Rectal smooth muscle tissue (tissue), 1 donor: ENCODE data around the gene ELMOD1.

ENCODE experiments used
- H3K27ac ChIP-seq: one replicate; pipeline ENCODE4 v1.7.0; 2013; ENCODE audit warnings: low read depth, low read length, inconsistent platforms
- H3K27me3 ChIP-seq: one replicate; pipeline ENCODE4 v1.7.0; 2013; ENCODE audit warnings: low read length; ENCODE audit not compliant: control insufficient read depth, insufficient read depth
- H3K36me3 ChIP-seq: one replicate; pipeline ENCODE4 v1.7.0; 2013; ENCODE audit warnings: low read length; ENCODE audit not compliant: control insufficient read depth, insufficient read depth
- H3K4me1 ChIP-seq: one replicate; pipeline ENCODE4 v1.7.0; 2013; ENCODE audit warnings: low read length; ENCODE audit not compliant: control insufficient read depth, insufficient read depth
- H3K4me3 ChIP-seq: one replicate; pipeline ENCODE4 v1.7.0; 2013; ENCODE audit warnings: low read length
- H3K9ac ChIP-seq: one replicate; pipeline ENCODE4 v1.7.0; 2013; ENCODE audit warnings: low read length

Gene ELMOD1

DNA sequence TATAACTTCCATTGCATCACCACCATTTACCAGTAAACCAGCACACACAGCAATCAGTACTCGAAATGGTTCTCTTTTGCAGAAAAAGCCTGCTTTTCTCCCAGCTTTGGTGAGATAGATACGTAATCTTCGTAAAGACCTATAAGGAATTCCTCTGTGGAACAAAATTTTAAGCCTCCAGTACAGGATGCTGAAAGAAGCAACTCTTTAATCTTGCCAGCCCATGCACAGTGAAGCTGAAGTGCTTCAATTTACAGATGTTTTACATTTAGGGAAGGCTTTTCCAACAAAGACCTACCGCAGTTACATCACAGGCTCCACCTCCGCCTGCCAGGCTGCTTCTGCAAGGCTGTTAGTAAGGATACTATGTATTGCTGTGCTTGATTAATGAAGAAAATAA is 1.9 kb downstream of the ELMOD1 start:
- no peaks in the 10 kb centered on the region for H3K36me3 ChIP-seq
- H3K27ac ChIP-seq = no peak overlapping the region
- H3K4me1 ChIP-seq = peaks cover 3% of the 10 kb centered on the region
- H3K4me3 ChIP-seq = no peak overlapping the region
- peaks cover 12% of the 10 kb centered on the region for H3K27me3 ChIP-seq
- no peak overlapping the region for H3K9ac ChIP-seq

DNA sequence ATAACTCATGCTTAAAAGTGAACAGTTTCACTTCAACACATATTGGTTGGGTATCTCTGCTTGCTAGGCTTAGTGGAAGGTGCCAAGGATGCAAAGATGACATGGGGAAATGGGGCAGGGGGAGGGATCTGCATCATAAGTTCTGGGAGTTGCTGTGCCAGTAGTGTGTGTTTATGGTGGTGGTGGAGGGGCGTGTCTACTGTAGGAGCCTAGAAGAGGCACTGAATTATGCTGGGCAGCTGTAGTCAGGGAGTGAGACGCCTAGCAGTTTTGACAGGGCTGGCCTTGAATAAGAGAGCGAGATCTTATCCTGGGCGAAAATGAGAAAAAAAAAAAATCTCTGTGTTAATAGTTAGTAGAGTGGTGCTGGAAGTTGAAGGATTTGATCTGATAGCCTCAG is 3.0 kb downstream of the ELMOD1 start:
- Histone ChIP-seq H3K27me3 (peaks cover 12% of the 10 kb centered on the region), H3K36me3 (no peaks in the 10 kb centered on the region), H3K27ac (no peak overlapping the region), H3K4me1 (peaks cover 3% of the 10 kb centered on the region), H3K9ac (no peak overlapping the region), H3K4me3 (no peak overlapping the region)

DNA sequence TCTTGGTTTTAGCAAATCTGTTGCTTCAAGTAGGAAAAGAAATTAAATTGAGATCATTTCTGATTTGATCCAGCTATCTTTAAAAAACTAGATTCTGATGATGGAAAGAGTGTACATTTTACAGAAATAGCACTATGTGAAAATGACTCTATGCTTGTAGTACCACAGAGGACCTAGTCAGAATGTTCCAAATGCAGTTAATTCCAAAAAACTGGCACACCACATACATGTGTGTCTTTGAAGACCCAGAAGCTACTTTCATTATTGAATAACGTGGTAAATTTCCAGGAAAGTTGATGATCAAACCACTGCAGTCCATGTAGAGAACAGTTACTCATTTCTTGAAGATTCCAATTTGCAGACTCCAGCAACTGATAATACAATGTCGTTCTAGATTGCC is 3.8 kb downstream of the ELMOD1 start:
- Histone ChIP-seq H3K27ac (no peak overlapping the region), H3K4me3 (no peak overlapping the region), H3K36me3 (no peaks in the 10 kb centered on the region), H3K9ac (no peak overlapping the region), H3K4me1 (peaks cover 3% of the 10 kb centered on the region), H3K27me3 (peaks cover 12% of the 10 kb centered on the region)

DNA sequence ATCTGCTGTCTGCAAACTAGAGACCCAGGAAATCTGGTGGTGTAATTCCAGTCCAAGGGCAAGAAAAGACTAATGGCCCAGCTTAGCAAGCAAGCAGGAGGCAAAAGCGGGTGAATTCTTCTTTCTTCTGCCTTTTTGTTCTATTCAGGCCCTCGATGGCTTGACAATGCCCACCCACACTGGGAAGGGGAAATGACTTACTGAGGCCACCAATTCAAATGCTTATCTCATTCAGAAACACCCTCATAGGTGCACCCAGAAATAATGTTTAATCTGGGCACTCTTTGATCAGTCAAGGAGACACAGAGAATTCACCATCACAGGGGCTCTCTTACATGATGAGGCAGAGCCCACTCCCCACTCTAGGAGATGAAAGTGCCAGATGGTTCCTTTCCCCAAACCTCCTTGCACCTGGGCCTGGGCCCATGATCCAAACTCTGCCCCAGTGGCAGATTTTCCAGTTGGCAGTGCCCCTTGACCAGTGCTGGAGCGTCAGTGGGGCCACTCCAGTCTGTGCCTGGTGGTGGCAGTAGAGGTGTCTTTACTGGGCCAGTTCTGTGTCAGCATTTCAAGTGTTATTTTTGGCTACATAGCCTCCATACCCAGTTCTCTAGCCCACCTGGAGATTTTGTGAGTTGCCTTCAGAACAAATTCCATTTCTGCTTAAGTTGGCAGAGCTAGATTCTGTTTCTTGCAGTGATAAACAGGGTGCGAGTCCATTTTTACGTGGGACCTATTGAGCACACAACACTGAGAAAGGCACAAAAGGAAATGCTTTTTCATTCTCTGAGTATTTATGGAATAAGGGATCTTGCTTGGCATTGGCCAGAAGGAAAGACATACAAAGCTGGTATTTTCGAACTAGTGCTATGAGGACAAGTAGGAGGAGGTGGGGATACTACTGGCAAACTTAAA is 7.5 kb downstream of the ELMOD1 start:
- Histone ChIP-seq H3K4me1 (no peaks in the 10 kb centered on the region), H3K9ac (no peak overlapping the region), H3K36me3 (no peaks in the 10 kb centered on the region), H3K4me3 (no peak overlapping the region), H3K27ac (no peak overlapping the region), H3K27me3 (peaks cover 8% of the 10 kb centered on the region)

DNA sequence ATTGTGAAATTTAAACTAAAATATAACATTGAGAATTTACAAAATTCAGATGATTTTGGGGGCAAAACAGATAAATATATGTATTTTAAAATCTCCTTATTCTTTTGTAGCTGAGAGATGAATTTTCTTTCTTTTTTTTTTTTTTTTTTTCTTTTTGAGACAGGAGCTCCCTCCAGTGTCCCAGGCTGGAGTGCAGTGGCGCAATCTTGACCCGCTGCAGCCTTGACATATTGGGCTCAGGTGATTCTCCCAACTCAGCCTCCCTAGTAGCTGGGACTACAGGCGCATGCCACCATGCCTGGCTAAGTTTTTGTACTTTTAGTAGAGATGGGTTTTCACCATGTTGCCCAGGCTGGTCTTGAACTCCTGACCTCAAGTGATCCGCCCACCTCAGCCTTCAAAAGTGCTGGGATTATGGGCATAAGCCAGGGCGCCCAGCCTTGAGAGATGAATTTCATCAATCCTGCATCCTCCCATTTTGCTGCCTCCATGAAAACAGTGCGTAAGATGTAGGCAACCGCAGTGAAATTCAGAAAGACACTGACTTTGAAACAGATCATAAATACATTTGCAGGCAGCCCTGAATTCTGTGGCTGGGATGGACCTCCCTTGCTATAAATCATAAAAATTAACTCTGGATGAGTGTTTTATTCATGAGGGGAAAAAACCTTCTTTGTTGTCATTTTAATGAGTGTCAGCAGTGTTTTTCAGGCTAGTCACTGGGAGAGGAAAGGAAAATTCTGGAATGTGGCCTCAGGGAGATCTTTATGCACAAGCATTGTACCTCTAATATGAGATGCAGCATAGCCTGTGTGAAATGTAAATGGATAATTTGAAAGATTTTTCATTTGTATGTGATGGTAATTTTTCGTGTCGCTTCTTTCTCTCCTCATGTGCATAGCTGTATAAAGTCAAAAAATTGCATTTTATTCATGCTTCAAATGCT is 14.4 kb downstream of the ELMOD1 start:
- Histone ChIP-seq H3K27me3 (peaks cover 2% of the 10 kb centered on the region), H3K4me1 (no peaks in the 10 kb centered on the region), H3K4me3 (no peak overlapping the region), H3K36me3 (no peaks in the 10 kb centered on the region), H3K9ac (no peak overlapping the region), H3K27ac (no peak overlapping the region)

DNA sequence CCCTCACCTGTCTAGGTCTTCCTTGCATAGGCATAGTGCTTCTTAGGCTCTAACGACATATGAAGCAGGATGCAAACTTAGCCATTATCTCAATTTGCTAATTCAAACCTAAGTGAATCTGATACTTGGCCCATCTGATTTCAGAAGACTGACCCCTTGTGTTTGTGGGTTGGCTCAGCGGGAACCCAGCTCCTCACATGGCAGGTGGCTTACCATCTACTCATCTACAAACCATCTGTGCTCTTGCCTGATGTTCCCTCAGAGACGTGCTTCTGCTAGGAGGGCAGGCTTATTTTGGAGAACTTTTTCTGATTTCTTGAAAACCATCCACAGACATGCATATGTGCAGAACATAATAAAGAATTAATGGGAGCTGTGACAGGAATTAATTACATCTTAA is 15.2 kb downstream of the ELMOD1 start:
- H3K4me3 ChIP-seq = no peak overlapping the region
- no peaks in the 10 kb centered on the region for H3K36me3 ChIP-seq
- no peak overlapping the region for H3K9ac ChIP-seq
- no peak overlapping the region for H3K27ac ChIP-seq
- H3K4me1 ChIP-seq = no peaks in the 10 kb centered on the region
- H3K27me3 ChIP-seq = peaks cover 2% of the 10 kb centered on the region

DNA sequence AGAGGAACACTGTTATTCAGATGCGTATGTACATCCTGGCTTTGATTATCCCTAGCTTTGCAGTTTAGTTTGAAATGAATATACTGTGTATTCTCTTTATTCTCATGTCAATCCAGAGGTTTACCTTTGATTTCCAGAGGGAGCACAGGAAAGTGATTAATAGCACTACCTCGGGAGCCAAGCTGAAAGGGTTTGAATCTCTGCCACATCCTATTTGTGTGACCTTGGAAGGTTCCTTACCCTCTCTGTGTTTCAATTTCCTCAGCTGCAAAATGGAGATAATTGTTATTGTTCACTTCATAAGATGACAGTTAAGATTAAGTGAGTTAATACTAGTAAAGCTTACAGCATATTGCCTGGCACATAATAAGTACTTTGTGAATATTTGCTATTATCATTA is 17.9 kb downstream of the ELMOD1 start:
- H3K4me3 ChIP-seq = no peak overlapping the region
- no peak overlapping the region for H3K27ac ChIP-seq
- no peaks in the 10 kb centered on the region for H3K27me3 ChIP-seq
- no peaks in the 10 kb centered on the region for H3K4me1 ChIP-seq
- H3K9ac ChIP-seq = no peak overlapping the region
- no peaks in the 10 kb centered on the region for H3K36me3 ChIP-seq

DNA sequence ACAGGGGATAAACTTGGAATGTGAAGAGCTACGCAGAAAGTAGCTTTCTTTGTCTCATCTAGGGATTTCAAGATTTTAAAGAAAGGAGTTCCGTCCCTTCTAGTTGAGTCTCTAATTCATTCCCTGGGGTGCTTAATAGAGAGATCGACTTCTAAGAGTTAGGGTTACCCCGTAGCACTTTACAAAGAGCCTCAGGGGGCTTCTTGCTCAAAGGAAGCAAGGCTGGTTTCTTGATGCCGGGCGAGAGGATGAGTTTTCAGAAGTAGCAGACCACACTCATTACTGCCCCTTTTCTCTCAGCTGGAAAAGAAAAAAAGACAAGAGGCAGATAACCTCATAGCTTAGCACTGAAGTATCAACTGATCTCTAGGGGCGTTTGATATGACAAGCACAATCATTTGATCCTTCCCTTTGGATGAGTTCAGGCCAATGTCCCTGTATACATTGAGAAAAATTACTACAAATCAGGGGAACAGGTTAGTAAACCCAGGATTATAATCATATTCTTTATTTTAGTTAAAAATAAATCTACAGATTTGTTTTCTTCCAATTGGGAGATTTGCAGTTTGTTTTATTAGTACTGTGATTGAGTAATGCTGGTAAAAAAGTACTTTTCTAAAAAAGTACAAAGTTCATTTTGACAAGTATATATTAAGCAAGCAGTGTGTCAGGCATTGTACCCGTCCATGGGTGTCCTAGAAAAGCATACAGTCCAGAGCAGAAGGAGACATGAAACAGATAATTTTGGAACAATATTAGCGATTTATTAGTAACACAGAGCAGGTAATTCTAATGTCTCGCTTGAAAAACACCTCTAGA is 18.7 kb downstream of the ELMOD1 start:
- Histone ChIP-seq H3K36me3 (no peaks in the 10 kb centered on the region), H3K4me3 (no peak overlapping the region), H3K4me1 (no peaks in the 10 kb centered on the region), H3K9ac (no peak overlapping the region), H3K27ac (no peak overlapping the region), H3K27me3 (no peaks in the 10 kb centered on the region)

DNA sequence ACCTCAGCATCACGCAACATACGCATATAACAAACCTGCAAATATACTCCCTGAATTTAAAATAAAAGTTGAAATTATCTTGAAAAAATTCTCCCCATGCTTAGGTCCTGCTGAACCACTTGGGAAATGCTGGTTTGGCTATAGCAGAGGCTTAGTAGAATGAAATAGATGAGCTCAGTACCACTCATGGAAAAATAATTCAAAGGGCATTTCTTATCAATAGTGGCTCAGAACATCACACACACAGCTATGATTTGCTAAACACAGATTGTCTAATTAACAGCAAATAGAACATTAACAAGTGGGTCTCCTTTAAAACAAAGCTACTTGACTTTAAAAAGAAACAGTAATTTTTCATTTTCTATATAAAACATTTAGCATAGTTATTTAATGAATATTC is 21.5 kb downstream of the ELMOD1 start:
- H3K4me1 ChIP-seq = no peaks in the 10 kb centered on the region
- H3K36me3 ChIP-seq = no peaks in the 10 kb centered on the region
- H3K4me3 ChIP-seq = no peak overlapping the region
- H3K9ac ChIP-seq = no peak overlapping the region
- H3K27me3 ChIP-seq = no peaks in the 10 kb centered on the region
- no peak overlapping the region for H3K27ac ChIP-seq

DNA sequence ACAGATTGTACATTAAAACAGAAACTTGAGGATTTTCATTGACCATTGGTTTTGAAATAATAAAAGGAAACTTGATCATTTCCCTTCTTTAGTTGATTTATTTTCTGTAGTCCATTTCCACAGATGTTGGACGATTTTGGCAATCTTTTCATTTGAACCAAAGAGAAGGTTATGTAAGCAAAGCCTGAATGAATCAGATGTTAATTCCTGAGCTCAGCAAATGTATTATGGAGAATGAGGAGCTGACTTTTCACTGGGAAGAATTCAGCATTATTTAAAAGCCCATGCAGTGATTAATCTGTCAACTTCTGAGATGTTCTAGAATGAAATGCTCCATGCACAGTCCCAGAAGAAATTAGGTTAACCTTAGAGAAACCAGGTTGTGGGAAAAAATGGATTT is 29.0 kb downstream of the ELMOD1 start:
- Histone ChIP-seq H3K27ac (no peak overlapping the region), H3K4me1 (no peaks in the 10 kb centered on the region), H3K9ac (no peak overlapping the region), H3K27me3 (no peaks in the 10 kb centered on the region), H3K4me3 (no peak overlapping the region), H3K36me3 (no peaks in the 10 kb centered on the region)

DNA sequence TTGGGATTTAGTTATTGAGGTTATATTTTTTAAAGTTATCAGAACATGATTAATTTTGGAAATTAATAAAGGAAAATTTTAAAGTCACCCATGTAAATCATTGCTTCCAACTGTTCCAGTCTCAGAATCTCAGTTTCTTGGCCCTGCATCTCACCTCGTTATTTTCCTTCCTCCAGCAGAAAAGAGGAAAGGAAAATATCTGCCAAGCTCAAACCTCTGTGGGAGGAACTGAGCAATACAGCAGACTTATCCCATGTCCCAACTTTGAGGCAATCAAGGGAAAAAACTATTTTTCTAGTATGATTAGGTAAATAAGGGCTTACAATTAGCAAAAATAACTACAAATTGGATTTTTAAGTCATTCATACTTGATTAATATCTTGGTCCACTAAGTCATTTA is 30.1 kb downstream of the ELMOD1 start:
- H3K9ac ChIP-seq = no peak overlapping the region
- H3K36me3 ChIP-seq = no peaks in the 10 kb centered on the region
- H3K4me3 ChIP-seq = no peak overlapping the region
- H3K27me3 ChIP-seq = peaks cover 2% of the 10 kb centered on the region
- H3K27ac ChIP-seq = no peak overlapping the region
- no peaks in the 10 kb centered on the region for H3K4me1 ChIP-seq

DNA sequence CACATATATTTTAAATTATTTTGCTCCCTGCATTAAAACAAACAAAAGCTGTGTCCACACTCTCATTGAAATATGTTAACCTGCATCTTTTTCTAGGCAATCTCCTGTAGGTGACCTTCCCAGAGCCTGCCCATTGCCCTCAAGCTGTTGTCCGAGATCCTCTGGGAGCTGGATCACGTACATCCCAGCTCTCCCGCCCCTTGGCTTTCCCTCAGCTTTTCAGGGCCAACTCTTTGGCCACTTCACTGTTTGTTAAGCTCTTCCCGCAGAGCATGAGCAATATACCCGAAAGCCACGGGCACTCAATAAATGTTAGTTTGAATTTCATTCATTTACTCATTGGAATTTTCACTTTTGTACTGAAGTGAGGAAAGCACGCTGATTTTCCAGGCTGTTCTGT is 32.2 kb downstream of the ELMOD1 start:
- Histone ChIP-seq H3K27me3 (peaks cover 2% of the 10 kb centered on the region), H3K9ac (no peak overlapping the region), H3K27ac (no peak overlapping the region), H3K4me1 (no peaks in the 10 kb centered on the region), H3K36me3 (no peaks in the 10 kb centered on the region), H3K4me3 (no peak overlapping the region)
